ENCODE results near the gene ZNF3.
"Not testable (repeated sequence)": the region's sequence is repeated elsewhere in the genome, so short reads cannot be mapped to it uniquely, and the experiment has no call there.

Gene ZNF3

DNA sequence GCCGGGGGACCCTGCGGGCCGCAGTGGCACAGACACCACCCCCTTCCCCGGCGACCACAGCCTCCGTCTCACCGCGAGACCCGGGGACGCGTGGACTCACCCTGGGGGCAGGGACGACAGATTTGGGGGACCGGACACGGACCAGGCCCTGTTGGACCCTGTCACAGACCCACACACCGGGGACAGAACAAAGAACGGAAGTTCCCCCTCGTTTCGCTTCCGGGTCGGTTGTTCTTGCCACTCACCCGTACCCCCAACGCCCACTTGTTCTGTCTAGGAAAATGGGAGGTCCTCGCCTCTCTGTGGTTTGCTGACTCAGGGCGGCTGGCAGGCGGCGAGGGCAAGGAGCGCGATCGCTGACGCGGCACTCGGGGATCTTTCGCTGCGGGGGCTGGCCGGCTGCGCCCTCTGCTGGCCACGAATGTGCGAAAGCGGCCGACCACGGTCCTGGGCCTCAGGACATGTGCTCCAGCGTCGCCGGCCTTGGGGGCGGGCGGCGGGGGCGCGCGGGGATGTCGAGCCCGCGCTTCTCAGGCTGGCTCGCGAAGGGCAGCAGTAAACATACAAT, at the start of gene ZNF3:
TSS of gene ZNF3 (minus strand) at position 189 of the 568 bp plus-strand sequence. CDS start 4,366 bp downstream, outside the sequence.
- DNase-seq (ENCODE audit: low read depth) = peak; percentile 99

DNA sequence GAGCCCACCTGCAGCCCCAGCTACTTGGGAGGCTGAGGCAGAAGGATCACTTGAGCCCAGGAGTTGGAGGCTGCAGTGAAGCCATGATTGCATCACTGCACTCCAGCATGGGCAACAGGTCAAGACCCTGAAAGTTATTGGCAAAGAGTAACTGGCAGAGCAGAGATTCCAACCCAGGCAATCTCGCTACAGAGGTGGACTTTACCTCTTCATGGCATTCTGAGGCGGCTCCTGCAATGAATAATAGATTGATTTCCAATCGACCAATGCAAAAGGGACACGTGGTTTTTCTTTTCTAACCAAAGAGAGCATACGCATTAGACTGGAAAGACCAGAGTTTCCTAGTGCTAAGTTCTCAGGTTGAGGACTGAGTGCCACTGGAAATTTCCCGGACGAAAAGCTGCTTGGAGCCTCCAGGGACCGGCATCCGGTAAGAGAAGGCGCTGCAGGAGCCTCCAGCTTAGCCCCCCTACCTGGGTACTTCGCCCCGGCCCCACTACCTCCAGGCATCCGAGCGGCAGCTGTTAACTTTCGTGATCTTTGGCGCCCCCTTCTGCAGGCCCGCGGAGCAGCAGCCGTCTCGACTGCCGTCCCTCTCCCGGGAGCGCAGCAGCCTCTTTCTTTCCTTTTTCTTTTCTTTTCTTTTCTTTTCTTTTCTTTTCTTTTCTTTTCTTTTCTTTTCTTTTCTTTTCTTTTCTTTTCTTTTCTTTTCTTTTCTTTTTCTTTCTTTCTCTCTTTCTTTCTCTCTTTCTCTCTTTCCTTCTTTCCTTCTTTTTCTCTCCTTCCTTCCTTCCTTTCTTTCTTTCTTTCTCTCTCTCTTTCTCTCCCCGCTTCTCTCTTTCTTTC, 49.3 kb upstream of the ZNF3 start:
- peak; percentile 39 for DNase-seq (ENCODE audit: low read depth)

- not testable (repeated sequence) for DNase-seq (ENCODE audit: low read depth)
These were observed 48.7 kb upstream of the ZNF3 start for GRCh38 chr7:100130220-100130607.

DNA sequence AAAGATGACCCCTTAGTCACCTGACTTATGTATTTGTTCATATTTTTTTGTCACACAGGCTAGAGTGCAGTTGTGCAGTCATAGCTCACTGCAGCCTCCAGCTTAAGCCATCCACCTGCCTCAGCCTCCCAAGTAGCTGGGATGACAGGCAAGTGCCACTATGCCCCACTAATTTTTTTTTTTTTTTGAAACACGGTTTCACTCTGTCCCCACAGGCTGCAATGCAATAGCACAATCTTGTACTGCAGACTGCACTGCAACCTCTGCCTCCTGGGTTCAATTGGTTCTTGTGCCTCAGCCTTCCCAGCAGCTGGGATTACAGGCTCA, 47.1 kb upstream of the ZNF3 start:
- DNase-seq (ENCODE audit: low read depth) = no peak

GRCh38 chr7:100127866-100128636, 46.5 kb upstream of the ZNF3 start:
- peak; percentile 17 for DNase-seq (ENCODE audit: low read depth)

GRCh38 chr7:100126931-100127865, 45.7 kb upstream of the ZNF3 start, which contains the start of gene MBLAC1:
Gene MBLAC1 (plus strand): TSS chr7:100126967. CDS start chr7:100127396, 429 bp downstream.
- DNase-seq (ENCODE audit: low read depth) = peak; percentile 92

- no peak for DNase-seq (ENCODE audit: low read depth)
These were observed 44.9 kb upstream of the ZNF3 start for GRCh38 chr7:100126239-100126930.

- no peak for DNase-seq (ENCODE audit: low read depth)
These were observed 43.0 kb upstream of the ZNF3 start for GRCh38 chr7:100124301-100125230.

DNA sequence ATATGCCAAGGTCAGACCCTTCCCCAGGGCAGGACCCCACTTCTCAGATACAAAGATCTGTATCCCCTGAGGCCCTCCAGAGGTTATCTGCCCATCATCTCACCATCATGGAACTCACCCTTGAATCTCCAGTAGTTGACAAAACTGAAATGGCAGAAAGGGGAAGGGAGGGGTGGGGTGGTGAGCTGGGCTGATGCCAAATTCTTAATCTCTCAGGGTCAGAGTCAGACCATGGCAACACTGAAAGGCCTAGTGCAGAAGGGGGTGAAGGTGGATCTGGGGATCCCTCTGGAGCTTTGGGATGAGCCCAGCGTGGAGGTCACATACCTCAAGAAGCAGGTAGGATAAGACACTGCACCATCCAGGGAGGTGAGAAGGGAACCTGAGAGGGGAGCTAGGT, 41.0 kb upstream of the ZNF3 start:
- no peak for DNase-seq (ENCODE audit: low read depth)

- DNase-seq (ENCODE audit: low read depth) = no peak
These were observed 40.5 kb upstream of the ZNF3 start for GRCh38 chr7:100122067-100122466.

- no peak for DNase-seq (ENCODE audit: low read depth)
These were observed 39.2 kb upstream of the ZNF3 start for GRCh38 chr7:100120733-100121036.

- peak; percentile 51 for DNase-seq (ENCODE audit: low read depth)
These were observed 38.6 kb upstream of the ZNF3 start for GRCh38 chr7:100119970-100120732.

- peak; percentile 93 for DNase-seq (ENCODE audit: low read depth)
These were observed 37.8 kb upstream of the ZNF3 start, which contains the start of the genes CNPY4 and TAF6 for GRCh38 chr7:100119072-100119969. Gene CNPY4 (plus strand): TSS chr7:100119634. CDS start chr7:100119745, 111 bp downstream. Gene TAF6 (minus strand): TSS chr7:100119358. CDS start chr7:100114209, 5,149 bp downstream.

GRCh38 chr7:100118388-100119071, 37.0 kb upstream of the ZNF3 start:
- no peak for DNase-seq (ENCODE audit: low read depth)

DNA sequence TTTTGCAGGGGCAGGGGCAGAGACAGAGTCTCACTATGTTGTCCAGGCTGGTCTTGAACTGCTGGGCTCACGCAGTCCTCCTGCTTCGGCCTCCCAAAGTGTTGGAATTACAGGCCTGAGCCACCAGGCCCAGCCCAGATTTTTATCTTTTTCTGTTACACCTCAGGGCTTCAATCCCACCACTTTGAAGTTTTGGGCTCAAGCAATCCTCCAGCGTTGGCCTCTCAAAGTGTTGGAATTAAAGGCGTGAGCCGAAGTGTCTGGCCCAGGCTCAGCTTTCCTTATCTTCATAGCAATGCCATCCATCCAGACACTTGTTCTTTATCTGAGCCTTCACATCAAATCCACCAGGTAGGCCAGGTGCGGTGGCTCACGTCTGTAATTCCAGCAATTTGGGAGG, 33.5 kb upstream of the ZNF3 start:
- no peak for DNase-seq (ENCODE audit: low read depth)

DNA sequence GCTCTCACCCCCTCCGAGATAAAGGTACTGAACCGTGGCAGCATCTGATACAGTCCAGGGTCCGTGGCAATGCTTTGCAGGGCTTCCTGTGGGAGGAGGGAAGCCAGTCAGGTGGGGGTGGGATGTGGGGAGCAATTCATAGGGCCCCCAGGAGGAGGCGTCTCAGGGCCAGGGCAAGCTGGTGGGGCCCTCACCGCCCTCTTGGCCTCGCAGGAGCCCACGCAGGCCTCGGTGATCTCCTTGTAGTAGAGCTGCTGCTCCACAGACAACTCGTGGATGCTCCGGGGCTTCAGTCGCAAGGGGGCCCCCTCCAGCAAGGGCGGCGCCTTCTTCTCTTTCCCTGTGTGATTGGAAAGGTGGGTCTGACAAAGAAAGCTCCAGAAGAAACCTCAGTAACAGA, 30.4 kb upstream of the ZNF3 start:
- DNase-seq (ENCODE audit: low read depth) = no peak

- DNase-seq (ENCODE audit: low read depth) = no peak
These were observed 29.6 kb upstream of the ZNF3 start for GRCh38 chr7:100111156-100111555.
